RWPE1 (cell line): ENCODE measurements around the gene ZIC3.

Source experiments
- CTCF ChIA-PET: fragments of 350-600 bp; sonication (Branson Sonifier 250); formaldehyde crosslinking; extraction: SDS; loops from one replicate; lab custom pipeline; 2021; lab: Yijun Ruan, JAX
- POLR2A ChIA-PET: fragments of 400-600 bp; formaldehyde crosslinking; extraction: SDS; loops from one replicate; lab custom pipeline; 2020; ENCODE audit warnings: antibody characterized with exemption; ENCODE audit not compliant: low non-redundant PET; lab: Yijun Ruan, JAX
- DNase-seq: peaks from one replicate; pipeline ENCODE4 v3.0.0; 2012; ENCODE audit warnings: low spot score
- H3K27ac ChIP-seq: fragments of 450-650 bp; 2 replicates; pipeline ENCODE4 v1.5.1; 2017
- TF ChIP-seq, protein P1 (sequence below): fragments of 450-650 bp; conservative IDR thresholded peaks from 2 replicates; pipeline ENCODE4 v1.5.1; 2017; ENCODE audit warnings: low read depth, mild to moderate bottlenecking

Gene ZIC3

DNA sequence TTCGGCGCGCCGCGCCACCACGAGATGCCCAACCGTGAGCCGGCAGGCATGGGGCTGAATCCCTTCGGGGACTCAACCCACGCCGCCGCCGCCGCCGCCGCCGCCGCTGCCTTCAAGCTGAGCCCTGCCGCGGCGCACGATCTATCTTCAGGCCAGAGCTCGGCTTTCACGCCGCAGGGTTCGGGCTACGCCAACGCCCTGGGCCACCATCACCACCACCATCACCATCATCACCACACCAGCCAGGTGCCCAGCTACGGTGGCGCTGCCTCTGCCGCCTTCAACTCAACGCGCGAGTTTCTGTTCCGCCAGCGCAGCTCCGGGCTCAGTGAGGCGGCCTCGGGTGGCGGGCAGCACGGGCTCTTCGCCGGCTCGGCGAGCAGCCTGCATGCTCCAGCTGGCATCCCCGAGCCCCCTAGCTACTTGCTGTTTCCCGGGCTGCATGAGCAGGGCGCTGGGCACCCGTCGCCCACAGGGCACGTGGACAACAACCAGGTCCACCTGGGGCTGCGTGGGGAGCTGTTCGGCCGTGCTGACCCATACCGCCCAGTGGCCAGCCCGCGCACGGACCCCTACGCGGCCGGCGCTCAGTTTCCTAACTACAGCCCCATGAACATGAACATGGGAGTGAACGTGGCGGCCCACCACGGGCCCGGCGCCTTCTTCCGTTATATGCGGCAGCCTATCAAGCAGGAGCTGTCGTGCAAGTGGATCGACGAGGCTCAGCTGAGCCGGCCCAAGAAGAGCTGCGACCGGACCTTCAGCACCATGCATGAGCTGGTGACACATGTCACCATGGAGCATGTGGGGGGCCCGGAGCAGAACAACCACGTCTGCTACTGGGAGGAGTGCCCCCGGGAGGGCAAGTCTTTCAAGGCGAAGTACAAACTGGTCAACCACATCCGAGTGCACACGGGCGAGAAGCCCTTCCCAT, 1.1 kb downstream of the ZIC3 start:
- POLR2A ChIA-PET = no interaction called here
- TF ChIP-seq, protein P1, sequence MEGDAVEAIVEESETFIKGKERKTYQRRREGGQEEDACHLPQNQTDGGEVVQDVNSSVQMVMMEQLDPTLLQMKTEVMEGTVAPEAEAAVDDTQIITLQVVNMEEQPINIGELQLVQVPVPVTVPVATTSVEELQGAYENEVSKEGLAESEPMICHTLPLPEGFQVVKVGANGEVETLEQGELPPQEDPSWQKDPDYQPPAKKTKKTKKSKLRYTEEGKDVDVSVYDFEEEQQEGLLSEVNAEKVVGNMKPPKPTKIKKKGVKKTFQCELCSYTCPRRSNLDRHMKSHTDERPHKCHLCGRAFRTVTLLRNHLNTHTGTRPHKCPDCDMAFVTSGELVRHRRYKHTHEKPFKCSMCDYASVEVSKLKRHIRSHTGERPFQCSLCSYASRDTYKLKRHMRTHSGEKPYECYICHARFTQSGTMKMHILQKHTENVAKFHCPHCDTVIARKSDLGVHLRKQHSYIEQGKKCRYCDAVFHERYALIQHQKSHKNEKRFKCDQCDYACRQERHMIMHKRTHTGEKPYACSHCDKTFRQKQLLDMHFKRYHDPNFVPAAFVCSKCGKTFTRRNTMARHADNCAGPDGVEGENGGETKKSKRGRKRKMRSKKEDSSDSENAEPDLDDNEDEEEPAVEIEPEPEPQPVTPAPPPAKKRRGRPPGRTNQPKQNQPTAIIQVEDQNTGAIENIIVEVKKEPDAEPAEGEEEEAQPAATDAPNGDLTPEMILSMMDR = no peak
- CTCF ChIA-PET = no interaction called here
- DNase-seq = no peak
- H3K27ac ChIP-seq = no peak overlapping the region

DNA sequence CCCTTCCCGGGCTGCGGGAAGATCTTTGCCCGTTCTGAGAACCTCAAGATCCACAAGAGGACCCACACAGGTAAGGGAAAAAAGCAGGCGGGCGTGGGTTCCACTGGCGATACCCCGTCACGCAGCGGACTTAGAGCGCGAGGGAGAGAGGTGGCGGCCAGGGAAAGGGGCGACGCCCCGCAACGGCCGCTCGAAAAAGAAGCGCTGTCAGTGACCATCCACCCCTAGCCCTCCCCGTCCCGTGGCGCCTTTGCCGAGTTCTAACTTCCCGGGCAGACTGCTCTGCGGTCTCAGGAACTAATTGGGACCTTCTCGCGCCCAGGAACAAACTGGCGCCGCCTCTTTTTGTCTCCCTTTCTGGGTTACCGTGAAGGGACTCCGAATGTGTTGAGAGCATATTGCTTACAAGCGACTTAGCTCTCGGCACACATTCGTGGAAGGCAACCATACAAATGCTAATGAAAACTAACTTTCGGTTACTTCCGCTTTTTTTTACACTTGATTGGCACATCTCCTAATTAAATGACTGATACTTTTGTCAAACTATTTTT, 1.8 kb downstream of the ZIC3 start:
- no peak for DNase-seq
- TF ChIP-seq, protein P1 = no peak
- CTCF ChIA-PET = no interaction called here

DNA sequence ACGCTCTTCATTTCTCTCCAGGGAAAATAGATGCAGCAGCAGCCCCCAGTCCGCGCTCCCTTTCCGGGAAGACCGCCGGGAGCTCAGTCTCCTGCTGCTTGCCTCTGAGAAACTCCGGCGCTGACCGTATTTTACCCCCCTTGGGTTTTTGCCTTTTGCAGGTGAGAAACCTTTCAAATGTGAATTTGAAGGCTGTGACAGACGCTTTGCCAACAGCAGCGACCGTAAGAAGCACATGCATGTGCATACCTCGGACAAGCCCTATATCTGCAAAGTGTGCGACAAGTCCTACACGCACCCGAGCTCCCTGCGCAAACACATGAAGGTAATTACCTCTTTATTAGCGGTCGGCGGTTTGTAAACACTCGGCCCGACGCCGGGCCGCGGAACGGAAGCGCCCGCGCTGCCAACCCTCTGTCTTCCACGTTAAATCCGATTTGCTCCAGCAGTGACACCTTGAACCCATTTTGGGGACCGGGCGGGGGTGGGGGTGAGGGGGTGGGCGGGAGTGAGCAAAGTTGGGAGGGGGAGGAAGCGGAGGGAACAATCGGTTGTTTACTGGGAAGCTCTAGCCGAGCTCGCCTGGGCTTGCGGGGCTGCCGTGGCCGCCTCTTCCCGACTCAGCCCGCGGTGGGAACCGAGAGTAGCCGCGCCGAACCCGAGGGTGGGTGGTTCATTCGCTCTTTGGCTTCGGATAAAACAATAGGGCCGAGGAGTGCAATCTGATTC, 3.0 kb downstream of the ZIC3 start:
- TF ChIP-seq, protein P1 = no peak
- DNase-seq = no peak
- POLR2A ChIA-PET = no interaction called here
- CTCF ChIA-PET = interaction anchor here (0.6 kb wide), 1 partner anchor 372 kb away, joined by 6 read pairs; no protein-coding TSS in a partner anchor
- no peak overlapping the region for H3K27ac ChIP-seq

More for the DNA sequence above, 1.8 kb downstream of the ZIC3 start:
- POLR2A ChIA-PET = no interaction called here
- no peak overlapping the region for H3K27ac ChIP-seq

DNA sequence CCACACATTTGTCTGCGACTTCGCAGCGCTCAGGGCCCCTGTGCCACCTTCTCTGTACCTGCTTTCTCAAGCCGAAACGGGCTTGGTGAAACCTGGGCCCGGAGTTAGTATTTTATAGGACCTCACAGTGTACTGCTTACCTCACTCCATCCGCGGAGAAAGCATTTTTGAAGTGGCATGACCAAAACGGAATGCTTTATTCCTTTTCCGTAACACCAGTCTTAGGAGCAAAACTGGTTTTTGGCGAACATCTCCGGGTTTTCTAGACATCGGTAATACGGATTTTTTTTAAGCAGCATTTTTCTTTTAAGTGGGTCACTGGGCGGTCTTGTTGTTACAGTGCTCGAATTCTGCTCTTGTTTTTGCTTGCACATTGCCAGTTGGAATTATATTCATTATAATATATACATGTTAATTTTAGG, 3.6 kb downstream of the ZIC3 start:
- H3K27ac ChIP-seq = no peak overlapping the region
- CTCF ChIA-PET = no interaction called here
- no peak for DNase-seq
- POLR2A ChIA-PET = no interaction called here
- TF ChIP-seq, protein P1 = no peak

DNA sequence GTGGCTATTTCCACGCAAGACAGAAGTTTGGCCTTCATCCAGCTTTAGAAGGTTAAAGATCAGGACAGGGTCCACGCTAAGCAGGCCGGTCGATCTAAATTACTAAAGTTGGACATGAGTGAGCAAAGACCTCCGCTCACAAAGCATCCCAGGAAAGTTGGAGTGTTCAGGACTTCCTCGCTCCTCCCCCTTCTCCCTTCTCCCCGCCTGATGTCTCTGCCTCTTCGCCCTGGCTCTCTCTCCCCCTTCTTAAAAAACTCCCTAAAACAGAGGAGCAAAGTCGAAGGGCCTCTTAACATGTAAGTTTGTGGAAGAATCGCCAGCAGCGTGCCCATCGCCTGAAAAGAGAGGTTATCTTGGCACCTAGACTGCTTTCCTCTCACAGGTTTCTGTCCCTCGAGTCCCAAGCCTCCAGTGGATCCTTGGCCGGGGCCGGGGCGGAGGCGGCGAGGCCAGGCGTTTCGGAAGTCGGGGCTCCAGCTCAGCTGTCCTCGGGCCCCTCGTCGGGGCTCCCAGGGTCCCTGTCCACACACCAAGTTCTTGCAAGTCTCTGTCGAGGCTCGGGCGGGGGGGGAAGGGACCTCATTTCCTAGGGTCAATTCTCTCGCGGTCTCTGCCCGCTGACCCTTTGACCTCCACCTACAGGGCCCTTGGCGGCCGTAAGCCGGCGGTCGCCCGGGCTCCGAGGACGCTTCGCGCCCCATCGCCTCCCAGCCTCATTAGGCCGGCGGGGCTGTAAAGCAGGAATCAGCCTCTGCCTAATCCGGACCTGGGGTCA, 7.6 kb downstream of the ZIC3 start:
- CTCF ChIA-PET = no interaction called here
- no peak overlapping the region for H3K27ac ChIP-seq
- POLR2A ChIA-PET = no interaction called here
- TF ChIP-seq, protein P1 = no peak
- DNase-seq = no peak
